ENCODE results near the gene LPP. TPM values are rescaled to one million over a fixed set of nuclear protein-coding genes. Genes with fewer than 3 reads are reported as not detected.

LPP gene
- total and polyA plus RNA-seq, 2 of the 4 experiments (the other 2 are of a cell fraction) = 16.0 to 130 TPM

DNA sequence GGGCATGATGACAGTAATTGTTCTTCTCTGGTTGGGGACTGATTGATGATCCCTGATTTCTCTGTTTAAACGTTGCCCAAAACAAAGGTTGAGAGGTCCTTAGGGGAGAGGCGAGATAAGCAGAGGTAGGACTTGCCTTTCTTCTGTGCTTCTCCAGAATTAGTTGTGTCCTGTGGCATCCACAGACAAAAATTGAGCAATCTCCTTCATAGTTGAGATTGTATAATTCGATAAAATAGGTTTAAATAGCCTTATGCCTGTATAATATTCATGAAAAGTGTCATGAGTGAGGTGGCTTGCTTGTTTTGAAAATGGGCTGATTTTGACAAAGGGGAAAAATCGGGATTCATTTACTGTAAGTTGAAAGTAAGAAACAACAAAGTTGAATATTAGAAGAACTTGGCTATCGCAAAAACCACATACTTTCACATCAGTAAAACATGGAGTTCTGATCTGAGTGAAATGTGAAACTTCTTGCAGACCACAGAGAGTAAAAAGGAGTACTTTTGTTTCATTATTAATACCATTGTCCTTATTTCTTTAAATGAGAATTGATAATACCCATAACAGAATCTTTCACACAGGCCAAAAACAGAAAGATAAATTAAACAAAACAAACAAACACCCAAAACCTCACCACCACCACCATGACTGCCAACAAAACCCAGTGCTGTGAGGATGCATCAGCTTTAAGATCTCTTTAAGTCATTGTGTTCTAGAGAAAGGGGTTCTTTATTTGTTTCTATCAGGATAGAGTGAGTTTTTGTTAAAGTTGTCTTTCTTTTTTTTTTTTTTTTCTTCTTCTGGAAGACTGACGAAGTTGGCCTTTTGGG lies 155.7 kb downstream of the LPP start:
- H4K20me1 ChIP-seq (ENCODE audit: insufficient read depth, low read length) = peaks cover 43% of the 10 kb centered on the region
- H3K56ac ChIP-seq (ENCODE audit: extremely low read depth, insufficient read depth, low read length) = no peak overlapping the region
- no peak overlapping the region for H3K4ac ChIP-seq (ENCODE audit: low read depth, low read length)
- peaks cover 7% of the 10 kb centered on the region; the same call in 1 of the 2 replicates for H3K36me3 ChIP-seq (ENCODE audit: control insufficient read depth, insufficient read depth, low read length)
- H2AFZ ChIP-seq (replicated peaks; ENCODE audit: low read length, poor library complexity) = no peak overlapping the region
- peaks cover 38 to 64% of the 10 kb centered on the region in 2 experiments for H3K79me1 ChIP-seq (ENCODE audit: low read depth in 1 of 2, low read length in 2 of 2)
- no peak overlapping the region for H2BK15ac ChIP-seq (ENCODE audit: low read depth, low read length)
- H3K23ac ChIP-seq (ENCODE audit: low read depth, low read length) = no peak overlapping the region
- no peak overlapping the region for H3K4me3 ChIP-seq (ENCODE audit: insufficient read depth, low read depth, low read length)
- DNase-seq = no peak
- H3K27me3 ChIP-seq (ENCODE audit: control insufficient read depth, insufficient read depth, low read length) = no peaks in the 10 kb centered on the region
- ATAC-seq (ENCODE audit: low read depth) = no peak
- no peak overlapping the region for H2AK5ac ChIP-seq (ENCODE audit: low read depth, low read length)
- H2AK9ac ChIP-seq (replicated peaks; ENCODE audit: low read depth, low read length, poor library complexity) = no peak overlapping the region
- no peak overlapping the region for H3K27ac ChIP-seq (ENCODE audit: insufficient read depth, low read length)
- H3K4me1 ChIP-seq (ENCODE audit: control insufficient read depth, insufficient read depth, low read length) = peaks cover 4% of the 10 kb centered on the region; the same call in 1 of the 2 replicates
- H3K9ac ChIP-seq (ENCODE audit: low read depth, low read length) = no peak overlapping the region; the same call in 1 of the 2 replicates
- no peaks in the 10 kb centered on the region for H3K9me3 ChIP-seq (ENCODE audit: control insufficient read depth, insufficient read depth, low read length)
- intact Hi-C loops (cut with micrococcal nuclease) (no loop called here), in situ Hi-C loops (cut with MboI; ENCODE audit: low sequenced_read_pairs) (no loop called here), dilution Hi-C loops (cut with HindIII; ENCODE audit: low sequenced_read_pairs, unreplicated experiment) (loop anchor here (25.0 kb wide), 1 partner anchor 572 kb away; the partner anchor contains the start of gene BCL6)
- TF ChIP-seq CEBPB (IDR thresholded peaks at IDR 0.05; ENCODE audit: low read depth, low read length) (peak; percentile 23; the same call in 1 of the 2 replicates), MAFK (IDR thresholded peaks at IDR 0.05; ENCODE audit: low read depth, low read length) (no peak)
- WGBS, 2 experiments (ENCODE audit: extremely low coverage in 2 of 2, insufficient read length in 1 of 2) = no CpG with 5 or more reads among the region's 6 CpGs
- no peak overlapping the region for H3K4me2 ChIP-seq (ENCODE audit: low read depth, low read length)
- H2BK20ac ChIP-seq (ENCODE audit: low read depth, low read length) = no peak overlapping the region
- no peak overlapping the region for H2BK5ac ChIP-seq (ENCODE audit: low read depth, low read length, poor library complexity, severe bottlenecking)
- BruUV-seq (replicated peaks) = no TSS peak
- no peak overlapping the region for H3K18ac ChIP-seq (ENCODE audit: low read depth, low read length)
- H3K14ac ChIP-seq (replicated peaks; ENCODE audit: low read depth, low read length) = no peak overlapping the region
- H4K8ac ChIP-seq (ENCODE audit: low read depth in 2 of 2, low read length in 2 of 2) = no peak overlapping the region
- no peak overlapping the region for H4K5ac ChIP-seq (ENCODE audit: low read depth, low read length)
- peaks cover 9% of the 10 kb centered on the region for H3K9me1 ChIP-seq (ENCODE audit: insufficient read depth, low read length)
- no peak overlapping the region for H4K91ac ChIP-seq (ENCODE audit: insufficient read depth, low read depth, low read length)
- POLR2A ChIA-PET (ENCODE audit: unreplicated experiment) = no interaction called here
- CTCF ChIA-PET = interaction anchor here (0.8 kb wide), 1 partner anchor 34 kb away, joined by 3 read pairs; no protein-coding TSS in a partner anchor
- no peak overlapping the region for H2BK120ac ChIP-seq (ENCODE audit: low read depth, low read length)
